ENCODE results near the gene RIPOR2.

The RIPOR2 gene

GRCh38 chr6:24963339-24963738 lies 27.6 kb upstream of the RIPOR2 start:
- Histone ChIP-seq H3K36me3 (ENCODE audit: insufficient read depth, low read length) (no peaks in the 10 kb centered on the region), H3K9me3 (ENCODE audit: low read depth, low read length) (no peaks in the 10 kb centered on the region), H3K9ac (ENCODE audit: insufficient read length) (no peak overlapping the region), H3K4me3 (no peak overlapping the region), H3K27ac (no peak overlapping the region)
- DNase-seq (ENCODE audit: low read depth, low spot score): no peak
- TF ChIP-seq EZH2 (IDR thresholded peaks at IDR 0.05) (no peak), FOXP2 (optimal IDR thresholded peaks at IDR 0.05; ENCODE audit: control extremely low read depth, extremely low read length, insufficient read depth) (no peak), POLR2AphosphoS5 (IDR thresholded peaks at IDR 0.05; ENCODE audit: borderline replicate concordance, low read depth, low read length) (no peak)

- TF ChIP-seq FOXP2 (optimal IDR thresholded peaks at IDR 0.05; ENCODE audit: control extremely low read depth, extremely low read length, insufficient read depth): no peak
- TF ChIP-seq POLR2AphosphoS5 (IDR thresholded peaks at IDR 0.05; ENCODE audit: borderline replicate concordance, low read depth, low read length): no peak
- no peak for TF ChIP-seq EZH2 (IDR thresholded peaks at IDR 0.05)
- Histone ChIP-seq H3K9me3 (ENCODE audit: low read depth, low read length) (no peaks in the 10 kb centered on the region), H3K4me3 (no peak overlapping the region), H3K9ac (ENCODE audit: insufficient read length) (no peak overlapping the region), H3K27ac (no peak overlapping the region), H3K36me3 (ENCODE audit: insufficient read depth, low read length) (no peaks in the 10 kb centered on the region)
- no peak for DNase-seq (ENCODE audit: low read depth, low spot score)
Measured at GRCh38 chr6:24961852-24962251, 26.1 kb upstream of the RIPOR2 start.

GRCh38 chr6:24960991-24961475 lies 25.3 kb upstream of the RIPOR2 start:
- Histone ChIP-seq H3K9me3 (ENCODE audit: low read depth, low read length) (no peaks in the 10 kb centered on the region), H3K9ac (ENCODE audit: insufficient read length) (no peak overlapping the region), H3K27ac (no peak overlapping the region), H3K4me3 (no peak overlapping the region), H3K36me3 (ENCODE audit: insufficient read depth, low read length) (no peaks in the 10 kb centered on the region)
- no peak for DNase-seq (ENCODE audit: low read depth, low spot score)
- TF ChIP-seq POLR2AphosphoS5 (IDR thresholded peaks at IDR 0.05; ENCODE audit: borderline replicate concordance, low read depth, low read length) (no peak), FOXP2 (optimal IDR thresholded peaks at IDR 0.05; ENCODE audit: control extremely low read depth, extremely low read length, insufficient read depth) (no peak), EZH2 (IDR thresholded peaks at IDR 0.05) (no peak)

- no peak for DNase-seq (ENCODE audit: low read depth, low spot score)
- TF ChIP-seq FOXP2 (optimal IDR thresholded peaks at IDR 0.05; ENCODE audit: control extremely low read depth, extremely low read length, insufficient read depth) (no peak), EZH2 (IDR thresholded peaks at IDR 0.05) (no peak), POLR2AphosphoS5 (IDR thresholded peaks at IDR 0.05; ENCODE audit: borderline replicate concordance, low read depth, low read length) (no peak)
- Histone ChIP-seq H3K27ac (no peak overlapping the region), H3K36me3 (ENCODE audit: insufficient read depth, low read length) (no peaks in the 10 kb centered on the region), H3K9me3 (ENCODE audit: low read depth, low read length) (no peaks in the 10 kb centered on the region), H3K4me3 (no peak overlapping the region), H3K9ac (ENCODE audit: insufficient read length) (no peak overlapping the region)
Measured at GRCh38 chr6:24959319-24959718, 23.6 kb upstream of the RIPOR2 start.

GRCh38 chr6:24957199-24957598 lies 21.4 kb upstream of the RIPOR2 start:
- H3K27ac ChIP-seq: no peak overlapping the region
- TF ChIP-seq FOXP2 (optimal IDR thresholded peaks at IDR 0.05; ENCODE audit: control extremely low read depth, extremely low read length, insufficient read depth) (no peak), EZH2 (IDR thresholded peaks at IDR 0.05) (no peak), POLR2AphosphoS5 (IDR thresholded peaks at IDR 0.05; ENCODE audit: borderline replicate concordance, low read depth, low read length) (no peak)
- no peaks in the 10 kb centered on the region for H3K9me3 ChIP-seq (ENCODE audit: low read depth, low read length)
- H3K9ac ChIP-seq (ENCODE audit: insufficient read length): no peak overlapping the region
- H3K4me3 ChIP-seq: no peak overlapping the region
- no peak for DNase-seq (ENCODE audit: low read depth, low spot score)
- no peaks in the 10 kb centered on the region for H3K36me3 ChIP-seq (ENCODE audit: insufficient read depth, low read length)

- Histone ChIP-seq H3K9me3 (ENCODE audit: low read depth, low read length) (no peaks in the 10 kb centered on the region), H3K36me3 (ENCODE audit: insufficient read depth, low read length) (no peaks in the 10 kb centered on the region), H3K4me3 (no peak overlapping the region), H3K27ac (no peak overlapping the region), H3K9ac (ENCODE audit: insufficient read length) (no peak overlapping the region)
- TF ChIP-seq POLR2AphosphoS5 (IDR thresholded peaks at IDR 0.05; ENCODE audit: borderline replicate concordance, low read depth, low read length) (no peak), FOXP2 (optimal IDR thresholded peaks at IDR 0.05; ENCODE audit: control extremely low read depth, extremely low read length, insufficient read depth) (no peak), EZH2 (IDR thresholded peaks at IDR 0.05) (no peak)
- no peak for DNase-seq (ENCODE audit: low read depth, low spot score)
Measured at GRCh38 chr6:24953726-24954125, 18.0 kb upstream of the RIPOR2 start.

GRCh38 chr6:24951811-24952299 lies 16.1 kb upstream of the RIPOR2 start:
- no peaks in the 10 kb centered on the region for H3K36me3 ChIP-seq (ENCODE audit: insufficient read depth, low read length)
- no peak for TF ChIP-seq POLR2AphosphoS5 (IDR thresholded peaks at IDR 0.05; ENCODE audit: borderline replicate concordance, low read depth, low read length)
- TF ChIP-seq FOXP2 (optimal IDR thresholded peaks at IDR 0.05; ENCODE audit: control extremely low read depth, extremely low read length, insufficient read depth): no peak
- TF ChIP-seq EZH2 (IDR thresholded peaks at IDR 0.05): no peak
- no peak overlapping the region for H3K4me3 ChIP-seq
- no peak for DNase-seq (ENCODE audit: low read depth, low spot score)
- H3K27ac ChIP-seq: no peak overlapping the region
- no peak overlapping the region for H3K9ac ChIP-seq (ENCODE audit: insufficient read length)
- H3K9me3 ChIP-seq (ENCODE audit: low read depth, low read length): no peaks in the 10 kb centered on the region

GRCh38 chr6:24950218-24950941 lies 14.6 kb upstream of the RIPOR2 start:
- Histone ChIP-seq H3K36me3 (ENCODE audit: insufficient read depth, low read length) (no peaks in the 10 kb centered on the region), H3K27ac (no peak overlapping the region), H3K9me3 (ENCODE audit: low read depth, low read length) (no peaks in the 10 kb centered on the region), H3K9ac (ENCODE audit: insufficient read length) (no peak overlapping the region), H3K4me3 (no peak overlapping the region)
- TF ChIP-seq EZH2 (IDR thresholded peaks at IDR 0.05) (no peak), FOXP2 (optimal IDR thresholded peaks at IDR 0.05; ENCODE audit: control extremely low read depth, extremely low read length, insufficient read depth) (no peak), POLR2AphosphoS5 (IDR thresholded peaks at IDR 0.05; ENCODE audit: borderline replicate concordance, low read depth, low read length) (no peak)
- DNase-seq (ENCODE audit: low read depth, low spot score): no peak
